Measurements from ENCODE around the gene PRKN.

Gene PRKN

DNA sequence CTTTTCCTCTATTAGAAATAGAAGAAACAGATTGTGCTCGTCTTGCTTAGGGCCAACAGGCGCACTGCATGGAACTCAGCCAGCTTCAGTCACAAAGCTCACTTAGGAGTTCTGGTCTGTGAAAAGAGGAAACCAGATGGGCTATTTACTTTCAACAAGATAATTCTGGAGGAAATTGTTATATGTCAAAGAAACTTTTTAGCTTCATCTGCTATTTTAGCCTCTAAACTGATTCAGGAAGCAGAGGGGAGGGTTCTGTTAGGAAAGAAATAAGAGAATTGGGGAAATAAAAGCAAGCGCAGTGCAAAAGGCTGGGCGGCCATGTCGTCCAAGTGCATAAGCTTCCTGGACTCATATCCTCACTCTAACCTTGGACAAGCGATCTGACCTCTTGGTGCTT is 21.3 kb downstream of the PRKN start:
- TF ChIP-seq, protein P1, sequence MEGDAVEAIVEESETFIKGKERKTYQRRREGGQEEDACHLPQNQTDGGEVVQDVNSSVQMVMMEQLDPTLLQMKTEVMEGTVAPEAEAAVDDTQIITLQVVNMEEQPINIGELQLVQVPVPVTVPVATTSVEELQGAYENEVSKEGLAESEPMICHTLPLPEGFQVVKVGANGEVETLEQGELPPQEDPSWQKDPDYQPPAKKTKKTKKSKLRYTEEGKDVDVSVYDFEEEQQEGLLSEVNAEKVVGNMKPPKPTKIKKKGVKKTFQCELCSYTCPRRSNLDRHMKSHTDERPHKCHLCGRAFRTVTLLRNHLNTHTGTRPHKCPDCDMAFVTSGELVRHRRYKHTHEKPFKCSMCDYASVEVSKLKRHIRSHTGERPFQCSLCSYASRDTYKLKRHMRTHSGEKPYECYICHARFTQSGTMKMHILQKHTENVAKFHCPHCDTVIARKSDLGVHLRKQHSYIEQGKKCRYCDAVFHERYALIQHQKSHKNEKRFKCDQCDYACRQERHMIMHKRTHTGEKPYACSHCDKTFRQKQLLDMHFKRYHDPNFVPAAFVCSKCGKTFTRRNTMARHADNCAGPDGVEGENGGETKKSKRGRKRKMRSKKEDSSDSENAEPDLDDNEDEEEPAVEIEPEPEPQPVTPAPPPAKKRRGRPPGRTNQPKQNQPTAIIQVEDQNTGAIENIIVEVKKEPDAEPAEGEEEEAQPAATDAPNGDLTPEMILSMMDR (IDR thresholded peaks at IDR 0.05; ENCODE audit: insufficient read depth, low read depth, low read length, missing control alignments) = no peak

DNA sequence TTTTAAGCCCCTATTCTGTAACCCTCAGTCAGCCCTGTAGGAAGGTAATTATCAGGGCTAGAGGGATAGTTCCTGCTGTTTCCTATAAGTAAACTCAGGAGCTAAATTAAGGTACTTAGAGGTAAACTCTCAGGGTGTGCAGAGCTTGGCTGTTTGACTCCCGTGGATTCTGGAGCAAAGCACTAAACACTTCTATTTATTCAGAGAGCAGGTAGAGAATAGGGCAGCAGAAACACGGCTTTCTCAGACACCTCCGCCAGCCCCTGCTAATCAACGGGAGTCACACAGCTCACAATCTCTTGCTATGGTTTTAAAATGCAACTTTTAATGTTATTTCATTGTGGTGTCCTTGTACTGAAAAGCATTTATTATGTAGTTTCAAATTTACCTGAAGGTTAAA is 21.8 kb downstream of the PRKN start:
- no peak overlapping the region for H3K4me3 ChIP-seq (ENCODE audit: low read length)
- DNase-seq (ENCODE audit: low read depth) = no peak
- TF ChIP-seq, protein P1 (IDR thresholded peaks at IDR 0.05; ENCODE audit: insufficient read depth, low read depth, low read length, missing control alignments) = no peak

More for the DNA sequence above, 21.3 kb downstream of the PRKN start:
- no peak overlapping the region for H3K4me3 ChIP-seq (ENCODE audit: low read length)
- no peak for DNase-seq (ENCODE audit: low read depth)

GRCh38 chr6:162704001-162704400 is 23.6 kb downstream of the PRKN start:
- no peak overlapping the region for H3K4me3 ChIP-seq (ENCODE audit: low read length)
- TF ChIP-seq, protein P1 (IDR thresholded peaks at IDR 0.05; ENCODE audit: insufficient read depth, low read depth, low read length, missing control alignments) = no peak
- DNase-seq (ENCODE audit: low read depth) = no peak

GRCh38 chr6:162702446-162702845 is 25.1 kb downstream of the PRKN start:
- TF ChIP-seq, protein P1 (IDR thresholded peaks at IDR 0.05; ENCODE audit: insufficient read depth, low read depth, low read length, missing control alignments) = no peak
- H3K4me3 ChIP-seq (ENCODE audit: low read length) = no peak overlapping the region
- DNase-seq (ENCODE audit: low read depth) = no peak

DNA sequence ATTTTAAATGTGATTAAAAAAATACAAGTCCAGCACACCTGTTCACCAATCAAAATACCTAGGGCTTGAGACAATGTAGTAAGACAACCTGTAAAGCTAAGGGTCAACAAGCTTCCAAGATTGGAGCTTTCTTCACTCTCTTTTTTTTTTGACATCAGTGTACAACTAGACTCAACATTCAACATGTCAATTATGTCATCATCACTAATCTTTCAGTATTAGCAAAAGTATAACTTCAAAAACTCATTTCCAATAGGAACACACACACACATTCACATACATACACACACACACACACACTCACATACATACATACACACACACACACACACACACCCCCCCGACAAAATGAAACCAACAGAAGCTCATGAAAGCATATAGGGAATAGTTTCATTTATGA is 26.0 kb downstream of the PRKN start:
- no peak for DNase-seq (ENCODE audit: low read depth)
- TF ChIP-seq, protein P1 (IDR thresholded peaks at IDR 0.05; ENCODE audit: insufficient read depth, low read depth, low read length, missing control alignments) = no peak
- no peak overlapping the region for H3K4me3 ChIP-seq (ENCODE audit: low read length)

GRCh38 chr6:162700966-162701365 is 26.6 kb downstream of the PRKN start:
- no peak overlapping the region for H3K4me3 ChIP-seq (ENCODE audit: low read length)
- no peak for DNase-seq (ENCODE audit: low read depth)
- TF ChIP-seq, protein P1 (IDR thresholded peaks at IDR 0.05; ENCODE audit: insufficient read depth, low read depth, low read length, missing control alignments) = no peak

- DNase-seq (ENCODE audit: low read depth) = no peak
- no peak overlapping the region for H3K4me3 ChIP-seq (ENCODE audit: low read length)
- TF ChIP-seq, protein P1 (IDR thresholded peaks at IDR 0.05; ENCODE audit: insufficient read depth, low read depth, low read length, missing control alignments) = no peak
These were observed 27.6 kb downstream of the PRKN start for GRCh38 chr6:162699961-162700360.

All from epithelial cell of esophagus (primary cell).